OCI-LY1 (cell line): ENCODE measurements around the gene HOMER2.

Experiments
- H2AFZ ChIP-seq: fragments of 200-600 bp; sonication (generic), shearing (Covaris generic); 2 replicates; pipeline ENCODE4 v1.6.0; 2014; ENCODE audit warnings: antibody characterized with exemption, mild to moderate bottlenecking, low read length
- H3F3A ChIP-seq: fragments of 200-600 bp; sonication (generic), shearing (Covaris generic); 2 replicates; pipeline ENCODE4 v1.6.0; 2014; ENCODE audit warnings: mild to moderate bottlenecking, antibody characterized with exemption, low read length, moderate library complexity; ENCODE audit not compliant: insufficient read depth
- H3K27ac ChIP-seq: fragments of 200-600 bp; sonication (generic); 2 replicates; pipeline ENCODE4 v1.5.1; 2014; ENCODE audit warnings: low read length, mixed run types, mild to moderate bottlenecking, low read depth; ENCODE audit not compliant: poor library complexity, severe bottlenecking
- H3K27me3 ChIP-seq: fragments of 200-600 bp; sonication (generic); 2 replicates; pipeline ENCODE4 v1.6.0; 2014; ENCODE audit warnings: antibody characterized with exemption, mild to moderate bottlenecking, low read length, moderate library complexity; ENCODE audit not compliant: insufficient read depth
- H3K36me3 ChIP-seq: fragments of 200-600 bp; sonication (generic); 2 replicates; pipeline ENCODE4 v1.6.1; 2014; ENCODE audit warnings: mild to moderate bottlenecking, antibody characterized with exemption, low read length, moderate library complexity, mixed read lengths; ENCODE audit not compliant: insufficient read depth
- H3K4me1 ChIP-seq: fragments of 200-600 bp; sonication (generic); 2 replicates; pipeline ENCODE4 v1.5.1; 2014; ENCODE audit warnings: mild to moderate bottlenecking, low read length, moderate library complexity; ENCODE audit not compliant: insufficient read depth, severe bottlenecking
- H3K4me2 ChIP-seq: fragments of 200-600 bp; sonication (generic), shearing (Covaris generic); 2 replicates; pipeline ENCODE4 v1.6.1; 2014; ENCODE audit warnings: low read length
- H3K4me3 ChIP-seq: fragments of 200-600 bp; sonication (generic); 2 replicates; pipeline ENCODE4 v1.5.1; 2014; ENCODE audit warnings: low read length, low read depth, mild to moderate bottlenecking, mixed read lengths; ENCODE audit not compliant: poor library complexity, severe bottlenecking
- H3K79me2 ChIP-seq: fragments of 200-600 bp; shearing (Covaris generic); 2 replicates; pipeline ENCODE4 v1.6.1; 2016; ENCODE audit warnings: mixed run types, low read length, mixed read lengths; ENCODE audit not compliant: insufficient read depth
- H3K9ac ChIP-seq: fragments of 200-600 bp; sonication (generic), shearing (Covaris generic); 2 replicates; pipeline ENCODE4 v1.6.1; 2014; ENCODE audit warnings: mild to moderate bottlenecking, low read length, mixed read lengths
- H3K9me2 ChIP-seq: fragments of 200-600 bp; sonication (generic), shearing (Covaris generic); 2 replicates; pipeline ENCODE4 v1.6.1; 2014; ENCODE audit warnings: low read depth, mild to moderate bottlenecking, low read length, mixed read lengths
- H3K9me3 ChIP-seq: fragments of 200-600 bp; shearing (Covaris generic); 2 replicates; pipeline ENCODE4 v1.6.1; 2014; ENCODE audit warnings: low read length, mixed read lengths
- H4K20me1 ChIP-seq: fragments of 200-600 bp; sonication (generic), shearing (Covaris generic); 2 replicates; pipeline ENCODE4 v1.6.0; 2016; ENCODE audit warnings: mild to moderate bottlenecking, low read length; ENCODE audit not compliant: insufficient read depth
- CTCF ChIP-seq: fragments of 200-600 bp; sonication (generic), shearing (Covaris generic); IDR thresholded peaks from 2 replicates; pipeline ENCODE4 v1.5.1; 2017; ENCODE audit warnings: mild to moderate bottlenecking, antibody characterized with exemption, low read length, moderate library complexity, mixed read lengths
- EZH2 ChIP-seq: fragments of 200-600 bp; sonication (generic), shearing (Covaris generic); IDR thresholded peaks from 2 replicates; pipeline ENCODE4 v1.8.0; 2017; ENCODE audit warnings: borderline replicate concordance, mixed run types, mild to moderate bottlenecking, antibody characterized with exemption, low read length, moderate library complexity, mixed read lengths

HOMER2 gene

GRCh38 chr15:82858932-82859331 is 93.6 kb downstream of the HOMER2 start:
- Histone ChIP-seq H3K4me2 (no peak overlapping the region), H3K79me2 (no peaks in the 10 kb centered on the region), H3K9me3 (no peaks in the 10 kb centered on the region), H3K36me3 (no peaks in the 10 kb centered on the region), H4K20me1 (no peaks in the 10 kb centered on the region), H2AFZ (no peak overlapping the region), H3K27me3 (no peaks in the 10 kb centered on the region), H3K4me3 (no peak overlapping the region), H3K9me2 (no peaks in the 10 kb centered on the region), H3K4me1 (peaks cover 7% of the 10 kb centered on the region), H3F3A (no peaks in the 10 kb centered on the region), H3K27ac (no peak overlapping the region), H3K9ac (no peak overlapping the region)
- TF ChIP-seq CTCF (no peak), EZH2 (no peak)

- no peak overlapping the region for H2AFZ ChIP-seq
- H3K27ac ChIP-seq: no peak overlapping the region
- H4K20me1 ChIP-seq: no peaks in the 10 kb centered on the region
- no peaks in the 10 kb centered on the region for H3K79me2 ChIP-seq
- H3K9me3 ChIP-seq: no peaks in the 10 kb centered on the region
- peaks cover 29% of the 10 kb centered on the region for H3K4me1 ChIP-seq
- H3K4me3 ChIP-seq: no peak overlapping the region
- H3K36me3 ChIP-seq: no peaks in the 10 kb centered on the region
- TF ChIP-seq CTCF (no peak), EZH2 (no peak)
- H3F3A ChIP-seq: no peaks in the 10 kb centered on the region
- no peaks in the 10 kb centered on the region for H3K9me2 ChIP-seq
- H3K27me3 ChIP-seq: no peaks in the 10 kb centered on the region
- no peak overlapping the region for H3K9ac ChIP-seq
- H3K4me2 ChIP-seq: no peak overlapping the region
Measured at GRCh38 chr15:82856397-82857170, 95.9 kb downstream of the HOMER2 start.

GRCh38 chr15:82855286-82856100 is 97.0 kb downstream of the HOMER2 start:
- no peak overlapping the region for H3K9ac ChIP-seq
- no peaks in the 10 kb centered on the region for H3K79me2 ChIP-seq
- H3F3A ChIP-seq: no peaks in the 10 kb centered on the region
- H3K4me1 ChIP-seq: peaks cover 39% of the 10 kb centered on the region
- no peaks in the 10 kb centered on the region for H3K36me3 ChIP-seq
- no peak overlapping the region for H2AFZ ChIP-seq
- no peaks in the 10 kb centered on the region for H3K9me3 ChIP-seq
- H3K27ac ChIP-seq: no peak overlapping the region
- no peaks in the 10 kb centered on the region for H3K9me2 ChIP-seq
- no peaks in the 10 kb centered on the region for H3K27me3 ChIP-seq
- no peak overlapping the region for H3K4me2 ChIP-seq
- no peak for TF ChIP-seq CTCF
- no peak for TF ChIP-seq EZH2
- H4K20me1 ChIP-seq: no peaks in the 10 kb centered on the region
- no peak overlapping the region for H3K4me3 ChIP-seq
